Uterus (tissue), 4 donors: Measurements from ENCODE around the gene CGB2. TPM values are rescaled to one million over a fixed set of nuclear protein-coding genes. Genes with fewer than 3 reads are reported as not detected.
"Not testable (repeated sequence)": the region's sequence is repeated elsewhere in the genome, so short reads cannot be mapped to it uniquely, and the experiment has no call there.

ENCODE experiments used
- DNase-seq, 2 donors: peaks; one replicate each; pipeline ENCODE4 v3.0.0-alpha.2; 2019 to 2020
- H3K27ac ChIP-seq, 2 donors: fragments of 200-600 bp; sonication (generic); 1 replicate in 1 of 2; 2 replicates in 1 of 2; pipeline ENCODE4 v1.5.1; 2016 to 2018
- H3K27me3 ChIP-seq, 2 donors: fragments of 200-600 bp; sonication (generic); one replicate each; pipeline ENCODE4 v1.5.1; 2018 to 2019; ENCODE audit warnings: control low read depth in 1 of 2
- H3K36me3 ChIP-seq, 2 donors: fragments of 200-600 bp; sonication (generic); one replicate each; pipeline ENCODE4 v1.5.1; 2019; ENCODE audit warnings: control low read depth in 1 of 2
- H3K4me1 ChIP-seq, 2 donors: fragments of 200-600 bp; sonication (generic); one replicate each; pipeline ENCODE4 v1.5.1; 2018 to 2019; ENCODE audit warnings: control low read depth in 1 of 2
- H3K4me3 ChIP-seq, 2 donors: fragments of 200-600 bp; sonication (generic); 1 replicate in 1 of 2; 2 replicates in 1 of 2; pipeline ENCODE4 v1.5.1; 2018 to 2019; ENCODE audit warnings: mild to moderate bottlenecking in 1 of 2
- H3K9me3 ChIP-seq, 2 donors: fragments of 200-600 bp; sonication (generic); one replicate each; pipeline ENCODE4 v1.5.1; 2019; ENCODE audit warnings: control low read depth in 1 of 2
- CTCF ChIP-seq, 4 experiments: fragments of 200-600 bp in 2 of 4; fragments of 450-650 bp in 2 of 4; sonication (generic) in 2 of 4; IDR thresholded peaks; one replicate each; pipeline ENCODE4 v1.5.1; 2016 to 2019; ENCODE audit warnings: antibody characterized with exemption in 4 of 4, mild to moderate bottlenecking in 2 of 4, moderate library complexity in 1 of 4
- POLR2A ChIP-seq, 2 donors: fragments of 450-650 bp; IDR thresholded peaks; one replicate each; pipeline ENCODE4 v1.6.1; 2016; ENCODE audit warnings: antibody characterized with exemption in 2 of 2, mild to moderate bottlenecking in 1 of 2, moderate library complexity in 1 of 2
- intact Hi-C: fragments of 100-400 bp; cut with DNase I; formaldehyde crosslinking; loops from one replicate; pipeline ENCODE4 v1.15.1; 2023; ENCODE audit warnings: low total_unique reads
- total RNA-seq, 4 donors: library from RNA; depleted of rRNA in 3 of 4; stranded (reverse); fragments of >200 nt in 3 of 4; gene quantifications; one replicate each; pipeline versions ENCODE4 v1.1.0 to v1.2.4, GENCODE V29; 2014 to 2023
- donor health status: DM: yes; HTN: yes; CAD: no.

Gene CGB2
- total RNA-seq: not detected

DNA sequence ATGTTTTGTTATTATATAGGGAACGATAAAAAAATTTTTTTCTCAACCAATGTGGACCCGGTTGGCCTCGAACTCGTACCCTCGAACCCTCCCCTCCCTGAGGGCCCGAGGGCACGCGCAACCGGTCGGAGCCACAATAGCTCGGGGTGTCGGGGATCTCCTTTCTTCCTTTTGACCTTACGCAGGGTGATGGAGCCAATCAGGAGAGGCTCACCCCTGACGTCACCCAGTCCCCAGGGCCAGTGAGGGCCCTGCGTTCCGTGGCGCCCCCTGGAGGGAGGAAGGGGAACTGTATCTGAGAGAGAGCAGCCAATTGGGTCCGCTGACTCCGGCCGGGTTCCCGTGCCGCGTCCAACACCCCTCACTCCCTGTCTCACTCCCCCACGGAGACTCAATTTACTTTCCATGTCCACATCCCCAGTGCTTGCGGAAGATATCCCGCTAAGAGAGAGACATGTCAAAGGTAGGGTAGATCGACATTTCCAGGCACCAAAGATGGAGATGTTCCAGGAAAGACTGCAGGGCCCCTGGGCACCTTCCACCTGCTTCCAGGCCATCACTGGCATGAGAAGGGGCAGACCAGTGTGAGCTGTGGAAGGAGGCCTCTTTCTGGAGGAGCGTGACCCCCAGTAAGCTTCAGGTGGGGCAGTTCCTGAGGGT is at the start of gene CGB2:
TSS of gene CGB2 (plus strand) at position 249 of the 660 bp plus-strand sequence. CDS start at position 455, 206 bp downstream.
- H3K4me1 ChIP-seq, H3K4me3 ChIP-seq, H3K27ac ChIP-seq, H3K27me3 ChIP-seq, H3K36me3 ChIP-seq, DNase-seq, intact Hi-C loops, H3K9me3 ChIP-seq: not testable (repeated sequence)

GRCh38 chr19:48982280-48982679 is 49.4 kb upstream of the CGB2 start:
- Histone ChIP-seq H3K36me3 (no peaks in the 10 kb centered on the region), H3K4me1 (peaks cover 0 to 6% of the 10 kb centered on the region in 2 donors), H3K4me3 (no peak overlapping the region), H3K27ac (no peak overlapping the region), H3K27me3 (no peaks in the 10 kb centered on the region), H3K9me3 (no peaks in the 10 kb centered on the region)
- TF ChIP-seq CTCF (IDR thresholded peaks at IDR 0.05) (no peak), POLR2A (IDR thresholded peaks at IDR 0.05) (no peak)
- no peak for DNase-seq
- intact Hi-C loops: no loop called here

GRCh38 chr19:48985711-48986110 is 46.0 kb upstream of the CGB2 start:
- no peak for TF ChIP-seq POLR2A (IDR thresholded peaks at IDR 0.05)
- no peak for TF ChIP-seq CTCF (IDR thresholded peaks at IDR 0.05)
- Histone ChIP-seq H3K4me1 (peaks cover 0 to 3% of the 10 kb centered on the region in 2 donors), H3K4me3 (no peak overlapping the region), H3K27ac (no peak overlapping the region), H3K36me3 (no peaks in the 10 kb centered on the region), H3K27me3 (no peaks in the 10 kb centered on the region), H3K9me3 (no peaks in the 10 kb centered on the region)
- no peak for DNase-seq
- intact Hi-C loops: no loop called here

DNA sequence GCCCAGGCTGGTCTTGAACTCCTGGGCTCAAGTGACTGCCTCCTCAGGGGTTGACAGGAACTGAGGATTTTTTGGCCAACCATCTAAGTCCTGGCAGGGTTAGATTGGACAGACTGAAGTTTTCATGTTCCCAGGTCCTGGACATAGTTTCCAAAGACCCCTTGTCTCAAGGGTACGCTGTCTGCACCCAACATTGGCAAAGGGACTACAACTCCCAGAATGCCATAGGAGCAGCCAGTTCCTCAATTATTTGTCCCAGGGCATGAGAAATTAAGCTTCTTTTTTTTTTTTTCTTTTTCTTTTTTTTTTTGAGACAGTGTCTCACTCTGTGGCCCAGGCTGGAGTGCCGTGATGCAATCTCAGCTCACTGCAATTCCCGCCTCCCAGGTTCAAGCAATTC is 45.5 kb upstream of the CGB2 start:
- H3K4me1 ChIP-seq: peaks cover 0 to 8% of the 10 kb centered on the region in 2 donors
- H3K9me3 ChIP-seq: no peaks in the 10 kb centered on the region
- H3K4me3 ChIP-seq: no peak overlapping the region
- H3K36me3 ChIP-seq: no peaks in the 10 kb centered on the region
- intact Hi-C loops: no loop called here
- TF ChIP-seq POLR2A (IDR thresholded peaks at IDR 0.05) (no peak), CTCF (IDR thresholded peaks at IDR 0.05) (no peak)
- DNase-seq: no peak
- H3K27ac ChIP-seq: no peak overlapping the region
- H3K27me3 ChIP-seq: no peaks in the 10 kb centered on the region

DNA sequence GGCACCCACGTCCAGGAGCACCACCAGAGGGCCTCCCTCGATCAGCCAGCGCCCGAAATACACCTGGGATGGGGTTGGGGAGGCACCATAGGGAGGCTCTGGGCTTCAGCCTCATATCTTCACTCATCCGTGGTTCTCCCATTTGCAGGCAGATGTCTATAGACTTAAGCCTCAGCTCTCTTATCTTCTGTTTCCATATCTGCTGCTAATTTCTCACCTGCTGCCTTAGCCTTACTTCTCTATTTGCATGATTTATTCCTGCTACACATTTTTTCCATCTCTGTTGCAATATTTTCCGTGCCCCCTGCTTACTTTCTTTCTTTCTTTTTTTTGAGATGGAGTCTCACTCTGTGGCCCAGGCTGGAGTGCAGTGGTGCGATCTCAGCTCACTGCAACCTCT is 44.4 kb upstream of the CGB2 start:
- Histone ChIP-seq H3K36me3 (no peaks in the 10 kb centered on the region), H3K27ac (no peak overlapping the region), H3K27me3 (no peaks in the 10 kb centered on the region), H3K4me3 (no peak overlapping the region), H3K9me3 (no peaks in the 10 kb centered on the region), H3K4me1 (peaks cover 6 to 16% of the 10 kb centered on the region in 2 donors)
- intact Hi-C loops: no loop called here
- no peak for TF ChIP-seq CTCF (IDR thresholded peaks at IDR 0.05)
- no peak for TF ChIP-seq POLR2A (IDR thresholded peaks at IDR 0.05)
- no peak for DNase-seq

DNA sequence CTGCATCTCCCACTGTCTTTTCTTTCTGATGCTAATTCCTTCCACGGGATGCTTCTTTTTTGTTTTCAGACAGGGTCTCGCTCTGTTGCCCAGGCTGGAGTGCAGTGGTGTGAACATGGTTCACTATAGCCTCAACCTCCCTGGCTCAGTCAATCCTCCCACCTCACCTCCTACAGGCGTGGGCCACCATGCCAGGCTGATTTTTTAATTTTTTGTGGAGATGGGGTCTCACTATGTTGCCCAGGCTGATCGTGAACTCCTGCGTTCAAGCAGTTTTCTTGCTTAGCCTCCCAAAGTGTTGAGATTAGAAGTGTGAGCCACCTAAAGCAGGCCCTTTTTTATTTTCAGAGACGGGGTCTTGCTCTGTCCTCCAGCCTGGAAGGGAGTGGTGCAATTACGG is 43.4 kb upstream of the CGB2 start:
- DNase-seq: no peak
- TF ChIP-seq CTCF (IDR thresholded peaks at IDR 0.05): no peak
- no peak for TF ChIP-seq POLR2A (IDR thresholded peaks at IDR 0.05)
- intact Hi-C loops: no loop called here
- H3K27ac ChIP-seq: no peak overlapping the region
- H3K9me3 ChIP-seq: no peaks in the 10 kb centered on the region
- H3K36me3 ChIP-seq: no peaks in the 10 kb centered on the region
- H3K4me3 ChIP-seq: no peak overlapping the region
- H3K4me1 ChIP-seq: peaks cover 6 to 16% of the 10 kb centered on the region in 2 donors
- no peaks in the 10 kb centered on the region for H3K27me3 ChIP-seq
